Lower leg skin (tissue), 4 donors: Measurements from ENCODE around the gene LEO1. TPM values are rescaled to one million over a fixed set of nuclear protein-coding genes. Genes with fewer than 3 reads are reported as not detected.

Source experiments
- DNase-seq, 2 donors: peaks; one replicate each; pipeline ENCODE4 v3.0.0-alpha.2; 2019; ENCODE audit warnings: low spot score in 2 of 2
- H3K4me3 ChIP-seq: fragments of 200-600 bp; sonication (generic); 2 replicates; pipeline ENCODE4 v1.5.1; 2017; ENCODE audit warnings: mild to moderate bottlenecking, low read depth; ENCODE audit not compliant: poor library complexity, severe bottlenecking
- CTCF ChIP-seq, 3 donors: fragments of 450-650 bp; IDR thresholded peaks; one replicate each; pipeline ENCODE4 v1.5.1; 2016; ENCODE audit warnings: antibody characterized with exemption in 3 of 3, mild to moderate bottlenecking in 3 of 3, moderate library complexity in 2 of 3
- POLR2A ChIP-seq, 2 donors: fragments of 450-650 bp; IDR thresholded peaks; one replicate each; pipeline ENCODE4 v1.6.1; 2016 to 2017; ENCODE audit warnings: antibody characterized with exemption in 2 of 2, mild to moderate bottlenecking in 1 of 2, moderate library complexity in 1 of 2
- WGBS, 2 donors: methylation state at CpG; one replicate each; pipeline ENCODE4 v1.1.5; 2018; 5-methylcytosine and 5-hydroxymethylcytosine counted together
- intact Hi-C: fragments of 100-400 bp; cut with DNase I; formaldehyde crosslinking; loops from one replicate; pipeline ENCODE4 v1.15.0; 2023; ENCODE audit warnings: low total_unique reads
- total RNA-seq, 4 donors: library from RNA; depleted of rRNA; stranded (reverse); fragments of >200 nt; gene quantifications; one replicate each; pipeline ENCODE4 v1.1.0, GENCODE V29; 2016

The LEO1 gene
- total RNA-seq, 4 donors from 2014 or later: 18.5 to 23.8 (median 20.8) TPM

GRCh38 chr15:51889486-51889885 lies 82.1 kb downstream of the LEO1 start:
- no peak for TF ChIP-seq POLR2A (IDR thresholded peaks at IDR 0.05)
- TF ChIP-seq CTCF (IDR thresholded peaks at IDR 0.05): no peak
- intact Hi-C loops: loop anchor here (10.0 kb wide), 1 partner anchor 245 kb away; no protein-coding TSS in a partner anchor
- H3K4me3 ChIP-seq: no peak overlapping the region
- WGBS, 2 donors: 84 to 96% methylated on average over 2 of the region's 2 CpGs
- DNase-seq: no peak

- no peak for DNase-seq
- H3K4me3 ChIP-seq: no peak overlapping the region
- intact Hi-C loops: loop anchor here (10.0 kb wide), 1 partner anchor 246 kb away; no protein-coding TSS in a partner anchor
- 27 to 36% methylated on average over 2 of the region's 2 CpGs for WGBS, 2 donors
- TF ChIP-seq POLR2A (IDR thresholded peaks at IDR 0.05) (no peak), CTCF (IDR thresholded peaks at IDR 0.05) (no peak)
Measured at GRCh38 chr15:51888593-51889195, 82.9 kb downstream of the LEO1 start.

Other genes starting within 250 kb of the LEO1 start
- 10 to 100 TPM in 2 of 4 donors, 1 to 10 TPM in 2; 6.6 to 17.9 (median 13.0) TPM for gene LYSMD2, start 234.1 kb downstream of the LEO1 start, total RNA-seq
- 1 to 10 TPM; 6.6 to 9.3 (median 7.5) TPM for gene TMOD2, start 220.2 kb downstream of the LEO1 start, total RNA-seq
- 10 to 100 TPM; 35.4 to 47.2 (median 38.6) TPM for gene TMOD3, start 142.1 kb downstream of the LEO1 start, total RNA-seq
- gene MAPK6, start 47.4 kb upstream of the LEO1 start, total RNA-seq: 10 to 100 TPM; 48.8 to 73.1 (median 54.5) TPM
- gene BCL2L10, start 141.0 kb upstream of the LEO1 start, total RNA-seq: 10 to 100 TPM in 3 of 4 donors, 1 to 10 TPM in 1; 7.0 to 16.6 (median 12.1) TPM
- gene GNB5, start 219.6 kb upstream of the LEO1 start, total RNA-seq: 10 to 100 TPM; 15.7 to 30.7 (median 21.9) TPM